ENCODE data around the gene KYAT1.

GRCh38 chr9:128838338-128838737 is 43.4 kb downstream of the KYAT1 start:
- no peak for TF ChIP-seq POLR2AphosphoS5 (IDR thresholded peaks at IDR 0.05)
- TF ChIP-seq CTCF (IDR thresholded peaks at IDR 0.05 in 8 of 11, conservative IDR thresholded peaks at IDR 0.05 in 3 of 11): no peak
- no peak for TF ChIP-seq POLR2A (IDR thresholded peaks at IDR 0.05)

Data from spleen (tissue), 7 donors.